DND-41 (cell line): ENCODE data around the gene OTOR.

Source experiments
- ATAC-seq: fragments of 200-7000 bp; cut with Tn5 transposase; 3 replicates; pipeline ENCODE4 v1.9.1; 2021; ENCODE audit warnings: low read depth; ENCODE audit not compliant: insufficient read depth
- DNase-seq: peaks from one replicate; pipeline ENCODE4 v3.0.0-alpha.2; 2020
- H2AFZ ChIP-seq: 2 replicates; pipeline ENCODE4 v1.6.0; 2012; ENCODE audit warnings: low read depth, low read length
- H3K27ac ChIP-seq: 2 replicates; pipeline ENCODE4 v1.5.1; 2012; ENCODE audit warnings: low read length, inconsistent platforms
- H3K27me3 ChIP-seq: fragments of 200-600 bp; sonication (generic); 2 replicates; pipeline ENCODE4 v1.6.0; 2012; ENCODE audit warnings: low read length, mild to moderate bottlenecking, inconsistent platforms; ENCODE audit not compliant: insufficient read depth, poor library complexity
- H3K36me3 ChIP-seq: 2 replicates; pipeline ENCODE4 v1.5.1; 2012; ENCODE audit warnings: low read length, inconsistent platforms; ENCODE audit not compliant: insufficient read depth
- H3K4me1 ChIP-seq: 2 replicates; pipeline ENCODE4 v1.5.1; 2012; ENCODE audit warnings: mild to moderate bottlenecking, low read length; ENCODE audit not compliant: insufficient read depth
- H3K4me2 ChIP-seq: 2 replicates; pipeline ENCODE4 v1.6.0; 2012; ENCODE audit warnings: mild to moderate bottlenecking, moderate library complexity, low read length, inconsistent platforms; ENCODE audit not compliant: insufficient read depth
- H3K4me3 ChIP-seq, 2 experiments: fragments of 200-600 bp in 1 of 2; shearing (Covaris generic) in 1 of 2; 2 replicates each; pipeline ENCODE4 v1.5.1; 2012 to 2016; ENCODE audit warnings: inconsistent platforms in 2 of 2, low read length in 2 of 2, mild to moderate bottlenecking in 2 of 2, low read depth in 1 of 2, moderate library complexity in 1 of 2
- H3K79me2 ChIP-seq: 2 replicates; pipeline ENCODE4 v1.6.0; 2012; ENCODE audit warnings: low read length, inconsistent platforms; ENCODE audit not compliant: insufficient read depth
- H3K9ac ChIP-seq: 2 replicates; pipeline ENCODE4 v1.6.0; 2012; ENCODE audit warnings: low read depth, mild to moderate bottlenecking, inconsistent platforms, low read length, moderate library complexity
- H3K9me3 ChIP-seq: 2 replicates; pipeline ENCODE4 v1.5.1; 2012; ENCODE audit warnings: low read length, moderate library complexity, mild to moderate bottlenecking, inconsistent platforms; ENCODE audit not compliant: insufficient read depth, severe bottlenecking
- H4K20me1 ChIP-seq: 2 replicates; pipeline ENCODE4 v1.6.0; 2012; ENCODE audit warnings: low read length; ENCODE audit not compliant: insufficient read depth
- CTCF ChIP-seq: IDR thresholded peaks from 2 replicates; pipeline ENCODE4 v1.5.1; 2012; ENCODE audit warnings: borderline replicate concordance, low read length, moderate library complexity, mild to moderate bottlenecking; ENCODE audit not compliant: poor library complexity, severe bottlenecking; ENCODE audit errors: extremely low read depth
- EZH2 ChIP-seq: IDR thresholded peaks from 3 replicates; pipeline ENCODE4 v1.6.1; 2012; ENCODE audit warnings: borderline replicate concordance, low read depth, mild to moderate bottlenecking, moderate library complexity, low read length, inconsistent platforms; ENCODE audit not compliant: severe bottlenecking

OTOR gene

GRCh38 chr20:16707674-16708073 is 40.5 kb upstream of the OTOR start:
- no peaks in the 10 kb centered on the region for H3K79me2 ChIP-seq
- peaks cover 7% of the 10 kb centered on the region for H3K9me3 ChIP-seq
- H3K4me2 ChIP-seq, result no peak overlapping the region
- H3K27ac ChIP-seq, result no peak overlapping the region
- peaks cover 22% of the 10 kb centered on the region for H3K4me1 ChIP-seq
- DNase-seq (no peak), ATAC-seq (no peak)
- H3K4me3 ChIP-seq, result no peak overlapping the region
- H3K27me3 ChIP-seq, result peaks cover 9% of the 10 kb centered on the region
- H4K20me1 ChIP-seq, result no peaks in the 10 kb centered on the region
- H3K36me3 ChIP-seq, result no peaks in the 10 kb centered on the region
- no peak overlapping the region for H3K9ac ChIP-seq
- H2AFZ ChIP-seq, result no peak overlapping the region
- no peak for TF ChIP-seq CTCF
- no peak for TF ChIP-seq EZH2

GRCh38 chr20:16708602-16709001 is 39.6 kb upstream of the OTOR start:
- ATAC-seq (peak; percentile 38; the same call in 2 of the 3 replicates), DNase-seq (no peak)
- Histone ChIP-seq H2AFZ (no peak overlapping the region), H3K4me1 (peaks cover 22% of the 10 kb centered on the region), H4K20me1 (no peaks in the 10 kb centered on the region), H3K4me2 (no peak overlapping the region), H3K9ac (no peak overlapping the region), H3K9me3 (peaks cover 7% of the 10 kb centered on the region), H3K27me3 (peaks cover 18% of the 10 kb centered on the region), H3K79me2 (no peaks in the 10 kb centered on the region), H3K27ac (no peak overlapping the region), H3K36me3 (no peaks in the 10 kb centered on the region), H3K4me3 (no peak overlapping the region)
- TF ChIP-seq CTCF (no peak), EZH2 (no peak)

GRCh38 chr20:16709017-16709416 is 39.1 kb upstream of the OTOR start:
- peak; percentile 98 for ATAC-seq
- Histone ChIP-seq H3K27me3 (peaks cover 22% of the 10 kb centered on the region), H4K20me1 (no peaks in the 10 kb centered on the region), H3K79me2 (no peaks in the 10 kb centered on the region), H2AFZ (no peak overlapping the region), H3K36me3 (no peaks in the 10 kb centered on the region), H3K9me3 (peaks cover 7% of the 10 kb centered on the region), H3K27ac (no peak overlapping the region), H3K4me1 (peaks cover 22% of the 10 kb centered on the region), H3K9ac (no peak overlapping the region), H3K4me2 (peak overlapping the region; percentile 15; the same call in 1 of the 2 replicates), H3K4me3 (no peak overlapping the region)
- TF ChIP-seq CTCF, result no peak
- TF ChIP-seq EZH2, result no peak
- peak; percentile 16 for DNase-seq

- Histone ChIP-seq H3K27me3 (peaks cover 25% of the 10 kb centered on the region), H3K36me3 (no peaks in the 10 kb centered on the region), H2AFZ (no peak overlapping the region), H3K9ac (no peak overlapping the region), H4K20me1 (no peaks in the 10 kb centered on the region), H3K4me2 (no peak overlapping the region), H3K4me3 (no peak overlapping the region), H3K4me1 (peaks cover 22% of the 10 kb centered on the region), H3K9me3 (peaks cover 3% of the 10 kb centered on the region), H3K27ac (no peak overlapping the region), H3K79me2 (no peaks in the 10 kb centered on the region)
- no peak for TF ChIP-seq EZH2
- TF ChIP-seq CTCF, result no peak
- DNase-seq (no peak), ATAC-seq (no peak)
Measured at GRCh38 chr20:16710781-16711180, 37.4 kb upstream of the OTOR start.
